Central memory CD8-positive, alpha-beta T cell (primary cell): Measurements from ENCODE around the gene ADGRE1.

Experiments used
- ATAC-seq: fragments of 150-1000 bp; cut with Tn5 transposase; replicated peaks from 2 replicates; pipeline ENCODE4 v1.10.0; 2022; ENCODE audit warnings: mild to moderate bottlenecking, moderate FRiP score, moderate number of reproducible peaks; ENCODE audit not compliant: poor library complexity, severe bottlenecking; ENCODE audit errors: extremely low read depth
- DNase-seq, 2 donors: peaks; one replicate each; pipeline ENCODE4 v3.0.0; 2021; ENCODE audit warnings: low spot score in 2 of 2
- H3K27ac Mint-ChIP-seq: one replicate; pipeline ENCODE4 v1.8.0; 2022; ENCODE audit warnings: low read depth, mild to moderate bottlenecking, moderate library complexity, mixed read lengths
- H3K27me3 Mint-ChIP-seq: one replicate; pipeline ENCODE4 v1.8.0; 2022; ENCODE audit warnings: mixed read lengths
- H3K36me3 Mint-ChIP-seq: one replicate; pipeline ENCODE4 v1.8.0; 2022; ENCODE audit warnings: mild to moderate bottlenecking, moderate library complexity, mixed read lengths; ENCODE audit not compliant: insufficient read depth
- H3K4me1 Mint-ChIP-seq: one replicate; pipeline ENCODE4 v1.8.0; 2022; ENCODE audit warnings: mixed read lengths
- H3K4me3 Mint-ChIP-seq: one replicate; pipeline ENCODE4 v1.8.0; 2022; ENCODE audit warnings: mild to moderate bottlenecking, moderate library complexity, mixed read lengths
- H3K9me3 Mint-ChIP-seq: one replicate; pipeline ENCODE4 v1.8.0; 2022; ENCODE audit warnings: mixed read lengths

ADGRE1 gene

DNA sequence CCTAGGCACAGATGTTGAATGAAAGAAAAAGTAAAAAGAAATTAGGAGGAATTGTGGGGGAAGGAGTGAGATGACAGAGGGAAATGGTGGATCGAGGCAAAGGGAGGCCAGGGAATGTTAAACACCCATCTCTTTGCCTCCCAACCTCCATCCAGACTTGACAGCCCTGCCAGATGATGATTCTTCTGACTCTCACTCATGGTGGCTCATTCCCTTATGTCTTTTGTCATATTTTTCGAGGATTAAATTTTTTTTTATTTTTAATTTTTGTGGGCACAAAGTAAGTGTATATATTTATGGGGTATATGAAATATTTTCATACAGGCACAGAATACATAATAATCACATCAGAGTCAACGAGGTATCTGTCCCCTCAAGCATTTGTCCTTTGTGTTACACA lies 42.8 kb downstream of the ADGRE1 start:
- H3K36me3 Mint-ChIP-seq: peaks cover 5% of the 10 kb centered on the region
- H3K27me3 Mint-ChIP-seq: no peaks in the 10 kb centered on the region
- DNase-seq (no peak), ATAC-seq (no peak)
- H3K27ac Mint-ChIP-seq: no peak overlapping the region
- H3K9me3 Mint-ChIP-seq: peaks cover 5% of the 10 kb centered on the region
- H3K4me1 Mint-ChIP-seq: no peaks in the 10 kb centered on the region
- H3K4me3 Mint-ChIP-seq: no peak overlapping the region

DNA sequence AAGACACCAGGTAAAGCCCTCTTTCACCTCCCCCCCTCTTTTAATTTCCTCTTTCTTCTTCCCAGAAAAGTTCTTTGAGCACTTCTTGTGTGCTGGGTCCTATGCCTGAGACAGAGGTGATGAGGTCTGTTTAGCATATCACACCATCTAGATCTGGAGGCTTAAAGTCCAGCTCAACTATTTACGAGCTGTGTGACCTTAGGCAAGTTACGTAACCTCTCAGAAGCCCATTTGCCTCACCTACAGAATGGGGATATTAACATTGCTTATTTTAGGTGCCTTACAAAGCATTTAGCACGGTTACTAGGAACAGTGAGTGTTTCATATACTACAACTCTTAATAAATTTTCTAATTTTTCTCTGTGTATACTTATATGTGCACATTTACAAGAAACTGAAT lies 47.7 kb downstream of the ADGRE1 start:
- Mint-ChIP-seq H3K4me3 (no peak overlapping the region), H3K4me1 (no peaks in the 10 kb centered on the region)

DNA sequence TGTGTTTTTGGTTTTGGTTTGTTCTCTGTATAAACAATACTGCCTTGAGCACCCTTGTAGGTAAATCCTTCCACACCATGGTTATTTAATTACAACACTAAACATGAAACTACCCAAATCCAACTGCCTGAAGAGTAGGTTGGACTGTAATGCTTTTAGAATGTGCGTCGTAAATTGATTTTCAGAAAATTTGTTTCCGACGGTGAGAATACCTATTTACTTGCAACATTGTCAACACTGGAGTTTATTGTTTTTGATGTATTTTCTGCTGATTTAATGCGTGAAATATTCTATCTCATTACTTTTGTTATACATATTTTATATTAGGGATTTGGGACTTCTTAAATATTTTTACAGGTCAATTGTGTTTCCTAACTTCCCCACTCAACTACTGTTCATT lies 48.2 kb downstream of the ADGRE1 start:
- Mint-ChIP-seq H3K9me3 (peaks cover 5% of the 10 kb centered on the region), H3K27ac (no peak overlapping the region), H3K36me3 (peaks cover 4% of the 10 kb centered on the region), H3K4me3 (no peak overlapping the region), H3K27me3 (no peaks in the 10 kb centered on the region), H3K4me1 (no peaks in the 10 kb centered on the region)
- DNase-seq (no peak), ATAC-seq (no peak)

More for the DNA sequence above, 47.7 kb downstream of the ADGRE1 start:
- no peak overlapping the region for H3K27ac Mint-ChIP-seq
- no peaks in the 10 kb centered on the region for H3K27me3 Mint-ChIP-seq
- ATAC-seq (no peak), DNase-seq (no peak)
- peaks cover 5% of the 10 kb centered on the region for H3K9me3 Mint-ChIP-seq
- H3K36me3 Mint-ChIP-seq: peaks cover 2% of the 10 kb centered on the region

DNA sequence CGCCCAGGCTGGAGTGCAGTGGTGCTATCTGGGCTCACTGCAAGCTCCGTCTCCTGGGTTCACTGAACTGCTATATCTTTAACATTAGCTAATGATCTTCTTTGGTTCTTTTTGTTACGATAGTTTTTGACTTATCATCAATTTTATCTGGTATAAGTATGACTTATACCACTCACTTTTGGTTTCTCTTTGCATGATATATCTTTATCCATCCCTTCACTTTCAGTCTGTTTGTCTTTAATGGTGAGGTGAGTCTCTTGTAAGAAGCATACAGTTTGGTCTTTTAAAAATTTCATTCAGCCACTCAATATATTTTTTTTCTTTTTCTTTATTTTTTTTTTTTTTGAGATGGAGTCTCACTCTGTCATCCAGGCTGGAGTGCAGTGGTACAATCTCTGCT lies 58.4 kb downstream of the ADGRE1 start:
- no peak overlapping the region for H3K4me3 Mint-ChIP-seq

DNA sequence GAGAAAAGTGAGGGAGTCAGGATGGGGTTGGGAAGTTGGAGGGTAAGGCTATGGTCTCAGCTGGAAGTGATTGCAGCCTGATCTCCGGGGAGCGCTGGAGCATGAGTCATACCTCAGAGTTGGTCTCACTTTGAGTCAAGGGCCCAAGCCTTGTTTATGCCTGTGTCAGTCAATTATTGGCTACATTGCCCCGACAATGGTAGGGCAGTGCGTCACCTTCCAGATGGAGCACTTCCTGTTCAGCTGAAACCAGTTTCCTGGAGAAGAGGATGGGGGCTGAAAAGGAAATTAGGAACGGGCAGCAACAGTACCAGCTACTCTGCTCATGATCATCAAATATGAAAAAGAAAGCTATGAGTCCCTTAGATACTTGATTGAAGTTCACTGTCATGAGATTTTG lies 60.4 kb downstream of the ADGRE1 start:
- Mint-ChIP-seq H3K27me3 (peaks cover 9% of the 10 kb centered on the region), H3K4me1 (peaks cover 3% of the 10 kb centered on the region), H3K27ac (no peak overlapping the region), H3K4me3 (no peak overlapping the region), H3K36me3 (no peaks in the 10 kb centered on the region), H3K9me3 (no peaks in the 10 kb centered on the region)
- DNase-seq (no peak), ATAC-seq (no peak)

More for the DNA sequence above, 58.4 kb downstream of the ADGRE1 start:
- no peak for ATAC-seq
- Mint-ChIP-seq H3K36me3 (no peaks in the 10 kb centered on the region), H3K27ac (no peak overlapping the region), H3K9me3 (no peaks in the 10 kb centered on the region), H3K4me1 (peaks cover 3% of the 10 kb centered on the region), H3K27me3 (peaks cover 9% of the 10 kb centered on the region)
- no peak for DNase-seq

DNA sequence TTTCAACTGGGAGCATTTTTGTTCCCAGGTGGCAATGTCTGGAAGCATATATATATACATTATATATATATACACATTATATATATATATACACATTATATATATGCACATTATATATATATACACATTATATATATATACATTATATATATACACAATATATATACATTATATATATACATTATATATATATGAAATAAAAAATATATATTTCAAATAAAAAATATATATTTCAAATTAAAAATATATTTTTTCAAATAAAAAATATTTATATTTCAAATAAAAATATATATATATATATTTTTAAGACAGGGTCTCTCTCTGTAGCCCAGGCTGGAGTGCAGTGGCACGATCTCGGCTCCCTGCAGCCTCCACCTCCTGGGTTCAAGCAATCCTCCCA lies 61.5 kb downstream of the ADGRE1 start:
- no peaks in the 10 kb centered on the region for H3K36me3 Mint-ChIP-seq
- ATAC-seq (no peak), DNase-seq (no peak)
- peaks cover 3% of the 10 kb centered on the region for H3K4me1 Mint-ChIP-seq
- no peaks in the 10 kb centered on the region for H3K9me3 Mint-ChIP-seq
- H3K4me3 Mint-ChIP-seq: no peak overlapping the region
- peaks cover 9% of the 10 kb centered on the region for H3K27me3 Mint-ChIP-seq
- no peak overlapping the region for H3K27ac Mint-ChIP-seq

DNA sequence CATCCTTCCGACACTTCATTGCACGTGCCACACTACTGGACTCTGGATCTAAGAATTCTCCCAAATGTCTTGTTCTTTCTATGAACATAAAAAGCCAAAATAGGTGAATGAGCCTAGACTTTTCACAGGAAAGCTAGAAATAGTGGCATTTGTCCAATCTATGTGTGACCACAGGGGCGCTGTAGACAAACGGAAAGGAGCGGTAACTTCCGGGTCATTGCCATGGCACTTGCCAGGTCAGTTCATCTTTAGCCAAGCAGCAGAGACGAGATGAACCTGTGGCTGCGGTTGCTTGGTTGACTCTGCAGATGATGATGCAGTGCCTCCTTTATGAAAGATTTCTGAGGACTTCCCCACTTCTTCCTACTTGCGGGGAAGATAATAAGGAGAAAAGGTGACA lies 65.6 kb downstream of the ADGRE1 start:
- no peak overlapping the region for H3K27ac Mint-ChIP-seq
- H3K9me3 Mint-ChIP-seq: no peaks in the 10 kb centered on the region
- no peak for ATAC-seq
- H3K4me3 Mint-ChIP-seq: no peak overlapping the region
- H3K27me3 Mint-ChIP-seq: peaks cover 9% of the 10 kb centered on the region
- no peak for DNase-seq
- no peaks in the 10 kb centered on the region for H3K4me1 Mint-ChIP-seq
- H3K36me3 Mint-ChIP-seq: no peaks in the 10 kb centered on the region

DNA sequence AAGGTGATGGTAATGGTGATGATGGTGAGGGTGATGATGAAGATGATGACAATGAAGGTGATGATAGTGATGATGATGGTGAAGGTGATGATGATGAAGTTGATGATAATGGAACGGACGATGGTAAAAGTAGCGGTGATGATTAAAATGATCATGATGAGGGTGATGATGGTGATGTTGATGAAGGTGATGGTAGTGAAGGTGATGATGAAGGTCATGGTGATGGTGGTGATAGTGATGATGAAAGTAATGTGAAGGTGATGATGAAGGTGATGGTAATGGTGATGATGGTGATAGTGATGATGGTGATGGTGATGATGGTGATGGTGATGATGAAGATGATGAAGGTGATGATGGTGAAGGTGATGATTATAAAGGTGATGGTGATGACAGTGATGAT lies 67.7 kb downstream of the ADGRE1 start:
- Mint-ChIP-seq H3K27ac (no peak overlapping the region), H3K27me3 (peaks cover 2% of the 10 kb centered on the region), H3K4me1 (no peaks in the 10 kb centered on the region), H3K9me3 (no peaks in the 10 kb centered on the region), H3K4me3 (no peak overlapping the region), H3K36me3 (no peaks in the 10 kb centered on the region)
- ATAC-seq (no peak), DNase-seq (no peak)

DNA sequence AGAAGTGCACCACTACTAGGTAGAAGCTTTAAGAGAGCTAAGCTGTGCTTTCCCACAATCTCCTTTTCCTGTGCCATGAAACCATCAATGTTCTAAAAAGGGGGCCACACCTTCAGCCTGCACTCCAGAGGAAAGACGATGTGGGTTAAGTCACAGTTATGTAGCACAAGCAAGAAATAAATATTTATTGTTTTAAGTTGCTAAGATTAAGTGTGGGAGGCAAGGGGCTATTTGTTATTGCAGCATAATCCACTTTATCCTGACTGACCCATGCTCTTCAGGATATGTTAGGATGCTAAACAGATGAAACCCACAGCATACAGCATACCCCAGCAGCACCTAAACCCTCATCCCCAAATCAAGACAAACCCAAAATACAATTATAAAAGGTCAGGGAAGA lies 69.2 kb downstream of the ADGRE1 start:
- DNase-seq (no peak), ATAC-seq (no peak)
- Mint-ChIP-seq H3K9me3 (no peaks in the 10 kb centered on the region), H3K27ac (no peak overlapping the region), H3K4me3 (no peak overlapping the region), H3K4me1 (no peaks in the 10 kb centered on the region), H3K27me3 (no peaks in the 10 kb centered on the region), H3K36me3 (no peaks in the 10 kb centered on the region)

DNA sequence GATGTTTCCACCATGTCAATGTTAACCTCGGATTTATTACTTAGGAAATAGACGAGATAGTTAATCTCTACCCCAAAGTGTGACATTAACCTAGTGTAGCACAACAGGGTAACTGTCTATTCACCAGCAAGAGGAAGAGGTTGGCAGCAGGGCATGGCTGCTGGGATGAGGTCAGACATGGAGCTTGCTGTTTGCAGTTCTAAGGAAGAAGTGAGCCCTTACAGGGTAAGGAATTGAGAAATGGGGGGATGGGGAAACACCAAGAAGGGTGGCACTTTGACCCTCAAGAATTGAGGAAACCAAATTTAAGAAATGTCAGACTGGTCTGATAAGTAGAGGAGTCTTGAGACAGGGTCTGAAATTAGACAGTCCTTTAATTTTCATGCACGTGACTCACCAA lies 71.4 kb downstream of the ADGRE1 start:
- ATAC-seq: no peak
- Mint-ChIP-seq H3K27ac (no peak overlapping the region), H3K27me3 (no peaks in the 10 kb centered on the region), H3K4me1 (peaks cover 5% of the 10 kb centered on the region), H3K4me3 (no peak overlapping the region), H3K9me3 (no peaks in the 10 kb centered on the region), H3K36me3 (no peaks in the 10 kb centered on the region)
- DNase-seq: no peak

DNA sequence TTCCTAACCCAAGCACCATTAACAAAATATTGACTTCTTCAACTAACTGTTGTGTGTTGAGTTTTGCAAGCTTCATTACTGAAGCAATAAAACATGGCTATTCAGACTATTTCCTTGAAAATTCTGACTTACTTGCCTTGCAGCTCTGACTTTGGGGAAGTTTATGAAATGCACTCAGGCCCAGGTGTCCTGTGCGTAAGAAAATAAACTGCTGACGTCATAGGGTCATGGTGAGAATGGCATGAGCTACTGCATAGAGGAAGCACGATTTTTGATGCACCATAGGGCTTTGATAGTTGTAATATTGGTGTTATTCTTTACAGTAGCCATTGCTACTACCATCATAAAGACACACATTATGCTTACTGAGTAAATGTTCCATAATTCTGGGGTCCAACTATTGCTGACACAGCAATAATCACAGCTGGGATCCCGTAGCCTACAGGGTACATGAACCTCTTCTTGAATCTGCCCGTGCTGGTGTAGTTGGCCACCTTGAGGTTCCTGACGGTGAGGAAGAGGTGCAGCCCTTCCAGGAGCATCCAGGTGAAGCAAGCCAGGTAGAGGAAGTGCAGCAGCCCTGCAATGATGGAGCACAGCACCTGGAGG lies 76.0 kb downstream of the ADGRE1 start:
- H3K27ac Mint-ChIP-seq: no peak overlapping the region
- H3K27me3 Mint-ChIP-seq: no peaks in the 10 kb centered on the region
- no peaks in the 10 kb centered on the region for H3K36me3 Mint-ChIP-seq
- ATAC-seq: no peak
- H3K4me1 Mint-ChIP-seq: peaks cover 5% of the 10 kb centered on the region
- H3K9me3 Mint-ChIP-seq: no peaks in the 10 kb centered on the region
- no peak for DNase-seq
- no peak overlapping the region for H3K4me3 Mint-ChIP-seq

DNA sequence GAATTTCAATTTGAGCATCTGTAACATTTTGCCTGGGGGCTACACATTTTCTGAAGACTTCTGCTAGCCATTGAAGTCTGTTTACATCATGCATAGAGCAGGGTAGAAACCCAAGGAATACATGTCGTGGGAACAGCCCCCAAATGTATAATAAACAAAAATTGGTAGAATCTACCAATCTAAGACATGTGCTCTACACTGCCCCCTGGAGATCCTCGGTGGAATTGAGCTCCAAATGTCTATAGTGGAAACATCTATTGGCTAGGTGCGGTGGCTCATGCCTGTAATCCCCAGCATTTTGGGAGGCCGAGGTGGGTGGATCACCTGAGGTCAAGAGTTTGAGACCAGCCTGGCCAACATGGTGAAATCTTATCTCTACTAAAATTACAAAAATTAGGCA lies 76.6 kb downstream of the ADGRE1 start:
- H3K4me3 Mint-ChIP-seq: no peak overlapping the region
- H3K4me1 Mint-ChIP-seq: peaks cover 5% of the 10 kb centered on the region
- H3K27me3 Mint-ChIP-seq: no peaks in the 10 kb centered on the region
- no peaks in the 10 kb centered on the region for H3K9me3 Mint-ChIP-seq
- H3K27ac Mint-ChIP-seq: no peak overlapping the region
- no peaks in the 10 kb centered on the region for H3K36me3 Mint-ChIP-seq
- DNase-seq (peak in 1 of 2 donors; percentile 37), ATAC-seq (no peak)

DNA sequence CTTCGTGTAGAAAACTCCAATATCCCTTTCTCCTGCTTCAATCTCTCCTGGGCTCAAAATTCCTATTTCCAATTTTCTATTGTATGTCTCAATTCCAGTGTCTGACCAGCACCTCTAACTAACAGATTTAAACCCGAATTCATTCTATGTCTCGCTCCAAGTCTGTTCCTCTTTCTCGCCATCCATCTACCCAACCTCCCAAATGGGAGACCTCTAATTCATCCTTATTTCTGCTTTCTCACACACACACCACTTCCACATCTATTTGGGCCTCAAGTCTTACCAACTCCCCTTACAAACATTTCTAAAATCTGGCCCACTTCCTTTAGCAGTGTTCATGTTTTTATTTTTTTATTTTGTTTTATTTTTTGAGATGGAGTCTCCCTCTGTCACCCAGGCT lies 80.6 kb downstream of the ADGRE1 start:
- Mint-ChIP-seq H3K27me3 (peaks cover 4% of the 10 kb centered on the region), H3K9me3 (no peaks in the 10 kb centered on the region), H3K4me1 (peaks cover 5% of the 10 kb centered on the region), H3K27ac (no peak overlapping the region), H3K36me3 (peaks cover 1% of the 10 kb centered on the region), H3K4me3 (no peak overlapping the region)
- no peak for ATAC-seq
- DNase-seq: no peak

DNA sequence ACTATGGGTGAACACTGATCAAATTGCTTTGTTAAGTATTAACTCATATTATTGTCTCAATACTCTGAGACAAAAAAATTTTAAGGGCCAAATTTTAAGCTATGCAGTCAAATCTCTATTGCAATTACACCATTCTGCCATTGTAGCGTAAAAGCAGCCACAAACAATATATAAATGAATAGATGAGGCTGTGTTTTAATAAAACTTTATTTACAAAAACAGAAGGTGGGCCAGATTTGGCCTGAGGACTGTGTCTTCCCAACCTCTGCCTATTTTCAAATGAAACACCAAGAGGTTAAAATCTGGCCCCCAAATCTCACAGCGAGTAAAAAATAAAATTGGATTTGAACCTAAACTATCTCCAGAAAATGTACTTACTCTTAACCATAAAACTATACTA lies 82.1 kb downstream of the ADGRE1 start:
- Mint-ChIP-seq H3K36me3 (peaks cover 1% of the 10 kb centered on the region), H3K9me3 (no peaks in the 10 kb centered on the region), H3K27me3 (peaks cover 14% of the 10 kb centered on the region), H3K27ac (no peak overlapping the region), H3K4me3 (no peak overlapping the region), H3K4me1 (no peaks in the 10 kb centered on the region)
- ATAC-seq (no peak), DNase-seq (no peak)
